H1 (cell line): Measurements from ENCODE around the gene MUC5B. TPM values are rescaled to one million over a fixed set of nuclear protein-coding genes. Genes with fewer than 3 reads are reported as not detected.
"Not testable (repeated sequence)": the region's sequence is repeated elsewhere in the genome, so short reads cannot be mapped to it uniquely, and the experiment has no call there.

Experiments used
- CTCF ChIA-PET: fragments of 300-600 bp; sonication (Branson Sonifier 250); formaldehyde crosslinking; loops from one replicate; lab custom pipeline; 2021; ENCODE audit not compliant: partially characterized antibody; lab: Charles Lee
- POLR2A ChIA-PET: fragments of 300-600 bp; sonication (Branson Sonifier 250); formaldehyde crosslinking; loops from one replicate; lab custom pipeline; 2021; ENCODE audit warnings: inconsistent platforms; ENCODE audit not compliant: partially characterized antibody; lab: Charles Lee
- DNase-seq, 2 experiments: peaks; one replicate each; pipeline versions ENCODE4 v3.0.0 to v3.0.0-alpha.2; 2010 to 2022; ENCODE audit warnings: low spot score in 2 of 2, low read depth in 1 of 2, mixed read lengths in 1 of 2
- FAIRE-seq: peaks from 2 replicates; lab custom pipeline; 2011; peaks lifted over from hg19 to GRCh38; lab: Jason Lieb, UNC
- H2AFZ ChIP-seq: 2 replicates; pipeline ENCODE4 v1.8.1; 2012; ENCODE audit warnings: low read length, inconsistent platforms
- H2AK5ac ChIP-seq: 2 replicates; pipeline ENCODE4 v1.6.1; 2013; ENCODE audit warnings: low read depth, low read length
- H2BK120ac ChIP-seq: replicated peaks from 2 replicates; pipeline ENCODE3; 2013; ENCODE audit warnings: low read depth, low read length, inconsistent platforms
- H2BK12ac ChIP-seq: 2 replicates; pipeline ENCODE4 v1.6.1; 2013; ENCODE audit warnings: low read depth, low read length
- H2BK15ac ChIP-seq: 2 replicates; pipeline ENCODE4 v1.6.1; 2013; ENCODE audit warnings: low read length
- H2BK20ac ChIP-seq: 2 replicates; pipeline ENCODE4 v1.6.1; 2013; ENCODE audit warnings: low read length
- H2BK5ac ChIP-seq: 2 replicates; pipeline ENCODE4 v1.6.1; 2013; ENCODE audit warnings: low read depth, low read length
- H3K14ac ChIP-seq: 2 replicates; pipeline ENCODE4 v1.6.1; 2013; ENCODE audit warnings: inconsistent platforms; ENCODE audit not compliant: insufficient read length
- H3K18ac ChIP-seq: 2 replicates; pipeline ENCODE4 v1.6.1; 2013; ENCODE audit warnings: low read length; ENCODE audit errors: extremely low read depth
- H3K23ac ChIP-seq: 2 replicates; pipeline ENCODE4 v1.6.1; 2013; ENCODE audit warnings: inconsistent platforms; ENCODE audit not compliant: insufficient read length
- H3K23me2 ChIP-seq: 2 replicates; pipeline ENCODE4 v1.6.1; 2013; ENCODE audit warnings: low read depth, low read length
- H3K27ac ChIP-seq: 2 replicates; pipeline ENCODE4 v1.6.1; 2011; ENCODE audit warnings: low read depth, low read length, inconsistent platforms
- H3K27me3 ChIP-seq, 4 experiments: replicated peaks in 1 of 4; 1 replicate in 1 of 4; 2 replicates in 3 of 4; pipeline versions ENCODE4 v1.6.1 to v1.8.1; 2011 to 2013; ENCODE audit warnings: low read length in 3 of 4, mild to moderate bottlenecking in 3 of 4, inconsistent platforms in 2 of 4, mixed read lengths in 2 of 4, moderate library complexity in 1 of 4; ENCODE audit not compliant: control insufficient read depth in 3 of 4, insufficient read depth in 3 of 4; ENCODE audit errors: extremely low read depth in 1 of 4
- H3K36me3 ChIP-seq, 4 experiments: 2 replicates each; pipeline versions ENCODE4 v1.6.1 to v1.8.1; 2011 to 2013; ENCODE audit warnings: mild to moderate bottlenecking in 4 of 4, low read length in 3 of 4, moderate library complexity in 2 of 4, control low read depth in 1 of 4, inconsistent platforms in 1 of 4; ENCODE audit not compliant: insufficient read depth in 4 of 4, control insufficient read depth in 2 of 4
- H3K4ac ChIP-seq: replicated peaks from 2 replicates; pipeline ENCODE3; 2013; ENCODE audit warnings: low read length, low read depth, mixed read lengths, inconsistent platforms; ENCODE audit not compliant: insufficient read length
- H3K4me1 ChIP-seq, 4 experiments: replicated peaks in 1 of 4; 1 replicate in 1 of 4; 2 replicates in 3 of 4; pipeline versions ENCODE4 v1.6.1 to v1.8.1; 2011 to 2013; ENCODE audit warnings: low read length in 3 of 4, inconsistent platforms in 2 of 4, mixed read lengths in 1 of 4; ENCODE audit not compliant: insufficient read depth in 4 of 4, control insufficient read depth in 3 of 4
- H3K4me2 ChIP-seq, 2 experiments: 2 replicates each; pipeline versions ENCODE4 v1.6.1 to v1.8.1; 2011 to 2013; ENCODE audit warnings: low read depth in 2 of 2, low read length in 2 of 2, control low read depth in 1 of 2, inconsistent platforms in 1 of 2, mild to moderate bottlenecking in 1 of 2; ENCODE audit not compliant: insufficient read depth in 1 of 2
- H3K4me3 ChIP-seq, 4 experiments: fragments of 200-600, 300-600 bp in 1 of 4; sonication (generic), shearing (Covaris generic), sonication (Bioruptor Twin) in 1 of 4; 2 replicates each; pipeline versions ENCODE4 v1.5.1 to v1.8.1; 2011 to 2016; ENCODE audit warnings: low read length in 4 of 4, low read depth in 3 of 4, control low read depth in 2 of 4, inconsistent platforms in 2 of 4, mild to moderate bottlenecking in 2 of 4, mixed read lengths in 1 of 4, moderate library complexity in 1 of 4; ENCODE audit not compliant: insufficient read depth in 2 of 4; ENCODE audit errors: extremely low read depth in 1 of 4
- H3K56ac ChIP-seq: replicated peaks from 2 replicates; pipeline ENCODE3; 2013; ENCODE audit warnings: low read depth, mild to moderate bottlenecking, mixed read lengths, low read length, inconsistent platforms; ENCODE audit not compliant: insufficient read length
- H3K79me1 ChIP-seq: 2 replicates; pipeline ENCODE4 v1.6.1; 2013; ENCODE audit warnings: low read depth, low read length, control low read depth
- H3K79me2 ChIP-seq, 2 experiments: 2 replicates each; pipeline versions ENCODE4 v1.6.1 to v1.8.1; 2012 to 2013; ENCODE audit warnings: low read length in 2 of 2, mild to moderate bottlenecking in 2 of 2, inconsistent platforms in 1 of 2; ENCODE audit not compliant: insufficient read depth in 2 of 2, control insufficient read depth in 1 of 2
- H3K9ac ChIP-seq, 4 experiments: replicated peaks in 1 of 4; 1 replicate in 1 of 4; 2 replicates in 3 of 4; pipeline versions ENCODE4 v1.6.1 to v1.8.1; 2011 to 2013; ENCODE audit warnings: low read depth in 3 of 4, low read length in 3 of 4, control low read depth in 2 of 4, mild to moderate bottlenecking in 2 of 4, moderate library complexity in 2 of 4, inconsistent platforms in 1 of 4; ENCODE audit errors: extremely low read depth in 1 of 4
- H3K9me3 ChIP-seq, 2 experiments: 2 replicates each; pipeline versions ENCODE4 v1.6.1 to v1.8.1; 2012 to 2013; ENCODE audit warnings: mild to moderate bottlenecking in 2 of 2, moderate library complexity in 2 of 2, control low read depth in 1 of 2, inconsistent platforms in 1 of 2, low read depth in 1 of 2, low read length in 1 of 2, mixed read lengths in 1 of 2; ENCODE audit not compliant: insufficient read depth in 2 of 2
- H4K20me1 ChIP-seq, 2 experiments: replicated peaks in 1 of 2; 2 replicates each; pipeline versions ENCODE3 to v1.8.1; 2011 to 2013; ENCODE audit warnings: inconsistent platforms in 2 of 2, low read length in 2 of 2, mild to moderate bottlenecking in 1 of 2; ENCODE audit not compliant: insufficient read depth in 2 of 2, control insufficient read depth in 1 of 2
- H4K5ac ChIP-seq: 2 replicates; pipeline ENCODE4 v1.6.1; 2013; ENCODE audit warnings: low read length, low read depth, mixed read lengths, inconsistent platforms; ENCODE audit not compliant: insufficient read length
- H4K8ac ChIP-seq: 2 replicates; pipeline ENCODE4 v1.8.0; 2013; ENCODE audit warnings: mild to moderate bottlenecking, moderate library complexity, low read length, inconsistent platforms; ENCODE audit not compliant: insufficient read depth; ENCODE audit errors: extremely low read depth
- H4K91ac ChIP-seq: replicated peaks from 2 replicates; pipeline ENCODE3; 2013; ENCODE audit warnings: low read length, mixed read lengths, inconsistent platforms; ENCODE audit not compliant: insufficient read length
- WGBS, 2 experiments: shearing (Covaris generic) in 1 of 2; methylation state at CpG; one replicate each; pipeline versions ENCODE4 v1.1.6 to v1.1.7; 2013 to 2015; ENCODE audit warnings: low lambda C conversion rate in 2 of 2, mixed read lengths in 2 of 2, inconsistent platforms in 1 of 2, low coverage in 1 of 2, missing lambda C conversion rate in 1 of 2; ENCODE audit not compliant: insufficient replicate concordance in 2 of 2, insufficient coverage in 1 of 2, insufficient read length in 1 of 2; ENCODE audit errors: extremely low coverage in 1 of 2, missing lambda C conversion rate in 1 of 2; 5-methylcytosine and 5-hydroxymethylcytosine counted together
- polyA plus RNA-seq, 7 experiments: library from polyadenylated mRNA; depleted of rRNA in 3 of 7; stranded (reverse) in 5 of 7; unstranded in 2 of 7; fragments of >200 nt in 5 of 7; fragments of 200-250 nt in 2 of 7; gene quantifications; 1 replicate in 5 of 7; 2 replicates in 1 of 7; 4 replicates in 1 of 7; pipeline versions ENCODE4 v1.2.1 to v1.2.3, GENCODE V29; 2011 to 2013; ENCODE audit warnings: missing spikeins in 2 of 7, mixed read lengths in 2 of 7
- total RNA-seq: library from RNA; stranded (reverse); fragmentation: NEBNext Ultra II Directional; extraction: Animal tissue kit (Norgen Biotek cat#: 25700); gene quantifications from 2 replicates; pipeline ENCODE4 v1.2.1, GENCODE V29; 2021

MUC5B gene
- total and polyA plus RNA-seq, 2 of the 8 experiments (the other 6 are each of a cell fraction or from before 2014, with no cell fraction given): 0.02 to 0.03 TPM

DNA sequence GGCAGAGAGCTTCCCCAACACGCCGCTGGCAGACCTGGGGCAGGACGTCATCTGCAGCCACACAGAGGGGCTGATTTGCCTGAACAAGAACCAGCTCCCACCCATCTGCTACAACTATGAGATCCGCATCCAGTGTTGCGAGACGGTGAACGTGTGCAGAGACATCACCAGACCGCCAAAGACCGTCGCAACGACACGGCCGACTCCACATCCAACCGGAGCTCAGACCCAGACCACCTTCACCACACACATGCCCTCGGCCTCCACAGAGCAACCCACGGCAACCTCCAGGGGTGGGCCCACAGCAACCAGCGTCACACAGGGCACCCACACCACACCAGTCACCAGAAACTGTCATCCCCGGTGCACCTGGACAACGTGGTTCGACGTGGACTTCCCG lies 38.7 kb upstream of the MUC5B start:
- H3K4me2 ChIP-seq, H3K79me2 ChIP-seq, H3K9ac ChIP-seq, H3K23me2 ChIP-seq, H2AK5ac ChIP-seq, H3K14ac ChIP-seq, DNase-seq, H4K91ac ChIP-seq, H2BK12ac ChIP-seq, H2BK20ac ChIP-seq, CTCF ChIA-PET, H3K27me3 ChIP-seq, H2BK5ac ChIP-seq, H4K5ac ChIP-seq, H3K27ac ChIP-seq, H3K18ac ChIP-seq, H3K4me1 ChIP-seq, H2BK120ac ChIP-seq, H3K36me3 ChIP-seq, H2AFZ ChIP-seq, POLR2A ChIA-PET, H3K79me1 ChIP-seq, H3K4ac ChIP-seq, H3K4me3 ChIP-seq, H3K56ac ChIP-seq, H2BK15ac ChIP-seq, H3K23ac ChIP-seq, H4K20me1 ChIP-seq, H4K8ac ChIP-seq, FAIRE-seq: not testable (repeated sequence)
- H3K9me3 ChIP-seq: peaks cover 21 to 60% of the 10 kb centered on the region in 2 experiments
- WGBS, 2 experiments: 95% methylated on average over 14 of the region's 22 CpGs; no CpG with 5 or more reads in 1 of the 2 experiments

DNA sequence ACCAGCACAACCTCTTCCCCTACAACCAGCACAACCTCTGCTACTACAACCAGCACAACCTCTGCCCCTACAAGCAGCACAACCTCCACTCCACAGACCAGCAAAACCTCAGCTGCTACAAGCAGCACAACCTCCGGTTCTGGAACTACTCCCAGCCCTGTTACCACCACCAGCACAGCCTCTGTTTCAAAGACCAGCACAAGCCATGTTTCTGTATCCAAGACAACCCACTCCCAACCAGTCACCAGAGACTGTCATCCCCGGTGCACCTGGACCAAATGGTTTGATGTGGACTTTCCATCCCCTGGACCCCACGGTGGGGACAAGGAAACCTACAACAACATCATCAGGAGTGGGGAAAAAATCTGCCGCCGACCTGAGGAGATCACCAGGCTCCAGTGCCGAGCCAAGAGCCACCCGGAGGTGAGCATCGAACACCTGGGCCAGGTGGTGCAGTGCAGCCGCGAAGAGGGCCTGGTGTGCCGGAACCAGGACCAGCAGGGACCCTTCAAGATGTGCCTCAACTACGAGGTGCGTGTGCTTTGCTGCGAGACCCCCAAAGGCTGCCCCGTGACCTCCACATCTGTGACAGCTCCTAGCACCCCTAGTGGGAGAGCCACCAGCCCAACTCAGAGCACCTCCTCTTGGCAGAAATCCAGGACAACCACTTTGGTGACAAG lies 34.3 kb upstream of the MUC5B start:
- H2AFZ ChIP-seq, H2BK120ac ChIP-seq, H2BK12ac ChIP-seq, H3K4ac ChIP-seq, H4K8ac ChIP-seq, H2BK5ac ChIP-seq, H3K79me2 ChIP-seq, H3K9ac ChIP-seq, H2BK20ac ChIP-seq, H4K5ac ChIP-seq, H3K27ac ChIP-seq, FAIRE-seq, H3K4me2 ChIP-seq, H3K27me3 ChIP-seq, H3K79me1 ChIP-seq, POLR2A ChIA-PET, H3K4me1 ChIP-seq, H3K23me2 ChIP-seq, DNase-seq, H2AK5ac ChIP-seq, H4K20me1 ChIP-seq, H3K36me3 ChIP-seq, H2BK15ac ChIP-seq, H3K23ac ChIP-seq, H4K91ac ChIP-seq, H3K4me3 ChIP-seq, H3K14ac ChIP-seq, CTCF ChIA-PET, H3K18ac ChIP-seq, H3K56ac ChIP-seq: not testable (repeated sequence)
- 74% methylated on average over 11 of the region's 15 CpGs; no CpG with 5 or more reads in 1 of the 2 experiments for WGBS, 2 experiments
- peaks cover 18 to 44% of the 10 kb centered on the region in 2 experiments; a peak in 3 of 4 replicates for H3K9me3 ChIP-seq
